GM21381 (cell line): ENCODE data around the gene KRTAP5-2.
"Not testable (repeated sequence)": the region's sequence is repeated elsewhere in the genome, so short reads cannot be mapped to it uniquely, and the experiment has no call there.

Source experiments
- ATAC-seq: cut with Tn5 transposase; IDR thresholded peaks from one replicate; pipeline ENCODE4 v1.9.1; 2021; ENCODE audit warnings: mild to moderate bottlenecking, moderate library complexity; ENCODE audit not compliant: unreplicated experiment

KRTAP5-2 gene

GRCh38 chr11:1592628-1593027 lies 5.5 kb downstream of the KRTAP5-2 start:
- no peak for ATAC-seq

DNA sequence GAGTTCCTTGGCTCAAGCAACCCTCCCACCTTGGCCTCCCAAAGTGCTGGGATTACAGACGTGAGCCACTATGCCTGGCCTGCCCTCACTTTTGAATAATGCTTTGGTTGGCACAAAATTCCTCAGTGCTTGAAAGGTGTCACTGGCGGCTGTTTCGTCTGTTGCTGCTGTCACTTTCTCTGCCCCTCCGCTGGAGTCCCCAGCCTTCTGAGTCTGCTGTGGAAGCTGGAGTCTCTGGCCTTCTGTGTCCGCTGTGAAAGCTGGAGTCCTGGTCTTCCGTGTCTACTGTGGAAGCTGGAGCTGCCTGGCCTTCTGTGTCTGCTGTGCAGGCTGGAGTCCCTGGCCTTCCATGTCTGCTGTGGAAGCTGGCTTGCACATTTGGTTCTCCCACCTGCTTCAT lies 8.1 kb downstream of the KRTAP5-2 start:
- no peak for ATAC-seq

- not testable (repeated sequence) for ATAC-seq
Observed at GRCh38 chr11:1589191-1589963, 8.7 kb downstream of the KRTAP5-2 start.

DNA sequence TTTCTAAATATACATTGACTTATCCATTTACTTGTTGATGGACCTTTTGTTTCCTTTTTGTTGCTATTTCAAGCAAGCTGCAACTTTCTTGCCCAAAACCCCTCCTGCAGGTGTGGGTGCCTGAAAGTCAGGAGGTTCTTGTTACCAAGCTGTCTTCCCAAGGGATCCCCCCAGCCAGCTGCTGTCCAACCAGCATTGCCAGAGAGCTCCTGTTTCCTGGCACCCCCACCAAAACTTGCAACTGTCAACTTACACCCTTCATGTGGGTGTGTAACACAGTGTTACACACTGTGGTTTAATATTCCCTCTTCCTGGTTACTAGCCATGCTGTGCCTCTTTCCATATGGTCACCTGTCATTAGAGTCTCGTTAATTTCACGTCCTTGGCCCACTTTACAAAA lies 11.4 kb downstream of the KRTAP5-2 start:
- no peak for ATAC-seq

- ATAC-seq: not testable (repeated sequence)
Observed at GRCh38 chr11:1584661-1585370, 13.3 kb downstream of the KRTAP5-2 start, which contains the start of gene KRTAP5-1. TSS of gene KRTAP5-1 (minus strand) at chr11:1585283. CDS start at chr11:1585249, 34 bp downstream.

DNA sequence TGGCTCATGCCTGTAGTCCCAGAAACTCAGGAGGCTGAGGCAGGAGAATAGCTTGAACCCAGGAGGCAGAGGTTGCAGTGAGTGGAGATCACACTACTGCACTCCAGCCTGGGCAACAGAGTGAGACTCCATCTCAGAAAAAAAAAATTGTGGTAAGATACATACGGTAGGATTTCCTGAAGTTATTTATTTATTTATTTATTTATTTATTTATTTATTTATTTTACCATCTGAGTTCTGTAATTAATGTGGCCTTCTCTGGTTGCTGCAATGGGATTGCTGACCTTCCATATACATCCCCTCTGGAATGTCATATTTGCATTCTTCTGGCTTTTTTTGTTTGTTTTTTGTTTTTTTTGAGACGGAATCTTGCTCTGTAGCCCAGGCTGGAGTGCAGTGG lies 15.2 kb downstream of the KRTAP5-2 start:
- ATAC-seq: not testable (repeated sequence)

GRCh38 chr11:1581976-1582375 lies 16.1 kb downstream of the KRTAP5-2 start:
- ATAC-seq: no peak

GRCh38 chr11:1576825-1577224 lies 21.3 kb downstream of the KRTAP5-2 start:
- ATAC-seq: no peak

- ATAC-seq: not testable (repeated sequence)
Observed at GRCh38 chr11:1575756-1576155, 22.3 kb downstream of the KRTAP5-2 start.

- ATAC-seq: no peak
Observed at GRCh38 chr11:1574933-1575242, 23.2 kb downstream of the KRTAP5-2 start.

GRCh38 chr11:1574238-1574932 lies 23.7 kb downstream of the KRTAP5-2 start:
- no peak for ATAC-seq

- ATAC-seq: no peak
Observed at GRCh38 chr11:1573903-1574237, 24.2 kb downstream of the KRTAP5-2 start.

GRCh38 chr11:1573077-1573902 lies 24.8 kb downstream of the KRTAP5-2 start:
- ATAC-seq: no peak

GRCh38 chr11:1572197-1573076 lies 25.7 kb downstream of the KRTAP5-2 start, which contains the start of gene DUSP8:
TSS of gene DUSP8 (minus strand) at chr11:1572271. CDS start at chr11:1565826, 6,445 bp downstream.
- ATAC-seq: peak; percentile 59

- ATAC-seq: no peak
Observed at GRCh38 chr11:1571760-1572196, 26.3 kb downstream of the KRTAP5-2 start.

GRCh38 chr11:1570896-1571759 lies 27.0 kb downstream of the KRTAP5-2 start:
- ATAC-seq: no peak

DNA sequence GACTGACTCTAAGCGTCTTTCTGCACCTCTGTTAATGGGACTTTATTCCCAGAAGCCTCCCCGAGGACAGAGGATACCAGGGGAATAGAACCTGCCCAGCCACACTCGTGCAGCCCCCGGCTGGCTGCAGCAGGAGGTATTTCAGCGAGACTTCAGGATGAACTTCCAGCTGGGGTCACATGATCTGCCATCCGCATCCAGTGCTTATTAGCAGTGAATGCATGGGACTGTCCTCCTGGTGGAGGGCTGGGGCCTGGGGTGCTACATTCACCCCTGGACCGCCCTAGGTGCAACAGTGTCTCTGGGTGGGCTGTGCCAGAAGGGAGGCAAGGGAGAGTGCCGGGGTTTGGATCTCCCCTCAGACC lies 27.6 kb downstream of the KRTAP5-2 start:
- no peak for ATAC-seq

GRCh38 chr11:1570001-1570453 lies 28.1 kb downstream of the KRTAP5-2 start:
- no peak for ATAC-seq

GRCh38 chr11:1569251-1569780 lies 28.8 kb downstream of the KRTAP5-2 start:
- no peak for ATAC-seq
